GM21360 (cell line): Measurements from ENCODE around the gene CHRDL2.
"Not testable (repeated sequence)": the region's sequence is repeated elsewhere in the genome, so short reads cannot be mapped to it uniquely, and the experiment has no call there.

Source experiments
- ATAC-seq: cut with Tn5 transposase; IDR thresholded peaks from one replicate; pipeline ENCODE4 v1.9.1; 2021; ENCODE audit warnings: mild to moderate bottlenecking, moderate library complexity; ENCODE audit not compliant: unreplicated experiment

CHRDL2 gene

GRCh38 chr11:74731301-74732094 is at the start of gene CHRDL2:
Gene CHRDL2, minus strand, starts transcription at chr11:74731426. Its CDS starts 538 bp downstream, at chr11:74730888.
- no peak for ATAC-seq

- ATAC-seq: no peak
Measured at GRCh38 chr11:74780248-74781005, 49.2 kb upstream of the CHRDL2 start.

GRCh38 chr11:74778581-74778980 is 47.4 kb upstream of the CHRDL2 start:
- no peak for ATAC-seq

GRCh38 chr11:74777877-74778276 is 46.7 kb upstream of the CHRDL2 start:
- ATAC-seq: no peak

- ATAC-seq: no peak
Measured at GRCh38 chr11:74777038-74777437, 45.8 kb upstream of the CHRDL2 start.

GRCh38 chr11:74776546-74776945 is 45.3 kb upstream of the CHRDL2 start:
- no peak for ATAC-seq

GRCh38 chr11:74775762-74776161 is 44.5 kb upstream of the CHRDL2 start:
- ATAC-seq: no peak

GRCh38 chr11:74773476-74773875 is 42.2 kb upstream of the CHRDL2 start:
- ATAC-seq: no peak

GRCh38 chr11:74771139-74771538 is 39.9 kb upstream of the CHRDL2 start:
- ATAC-seq: no peak

GRCh38 chr11:74770456-74770855 is 39.2 kb upstream of the CHRDL2 start:
- no peak for ATAC-seq

GRCh38 chr11:74769055-74769707 is 38.0 kb upstream of the CHRDL2 start:
- ATAC-seq: no peak

- ATAC-seq: peak; percentile 57
Measured at GRCh38 chr11:74768172-74768651, 37.0 kb upstream of the CHRDL2 start.

- ATAC-seq: no peak
Measured at GRCh38 chr11:74766905-74767304, 35.7 kb upstream of the CHRDL2 start.

- no peak for ATAC-seq
Measured at GRCh38 chr11:74756571-74756970, 25.3 kb upstream of the CHRDL2 start.

GRCh38 chr11:74755395-74755995 is 24.3 kb upstream of the CHRDL2 start:
- ATAC-seq: no peak

- no peak for ATAC-seq
Measured at GRCh38 chr11:74754507-74755252, 23.5 kb upstream of the CHRDL2 start.

GRCh38 chr11:74751303-74751702 is 20.1 kb upstream of the CHRDL2 start:
- ATAC-seq: no peak

- not testable (repeated sequence) for ATAC-seq
Measured at GRCh38 chr11:74750598-74750997, 19.4 kb upstream of the CHRDL2 start.

GRCh38 chr11:74749965-74750296 is 18.7 kb upstream of the CHRDL2 start:
- no peak for ATAC-seq

- ATAC-seq: peak; percentile 44
Measured at GRCh38 chr11:74749127-74749964, 18.1 kb upstream of the CHRDL2 start.
